GM19467 (cell line): ENCODE data around the gene AKT3.
A peak's percentile ranks its signal among the peaks of the same experiment; 100 is the strongest.

ENCODE experiments used
- ATAC-seq: cut with Tn5 transposase; IDR thresholded peaks from one replicate; pipeline ENCODE4 v1.9.1; 2021; ENCODE audit warnings: mild to moderate bottlenecking, moderate library complexity; ENCODE audit not compliant: unreplicated experiment

The AKT3 gene

DNA sequence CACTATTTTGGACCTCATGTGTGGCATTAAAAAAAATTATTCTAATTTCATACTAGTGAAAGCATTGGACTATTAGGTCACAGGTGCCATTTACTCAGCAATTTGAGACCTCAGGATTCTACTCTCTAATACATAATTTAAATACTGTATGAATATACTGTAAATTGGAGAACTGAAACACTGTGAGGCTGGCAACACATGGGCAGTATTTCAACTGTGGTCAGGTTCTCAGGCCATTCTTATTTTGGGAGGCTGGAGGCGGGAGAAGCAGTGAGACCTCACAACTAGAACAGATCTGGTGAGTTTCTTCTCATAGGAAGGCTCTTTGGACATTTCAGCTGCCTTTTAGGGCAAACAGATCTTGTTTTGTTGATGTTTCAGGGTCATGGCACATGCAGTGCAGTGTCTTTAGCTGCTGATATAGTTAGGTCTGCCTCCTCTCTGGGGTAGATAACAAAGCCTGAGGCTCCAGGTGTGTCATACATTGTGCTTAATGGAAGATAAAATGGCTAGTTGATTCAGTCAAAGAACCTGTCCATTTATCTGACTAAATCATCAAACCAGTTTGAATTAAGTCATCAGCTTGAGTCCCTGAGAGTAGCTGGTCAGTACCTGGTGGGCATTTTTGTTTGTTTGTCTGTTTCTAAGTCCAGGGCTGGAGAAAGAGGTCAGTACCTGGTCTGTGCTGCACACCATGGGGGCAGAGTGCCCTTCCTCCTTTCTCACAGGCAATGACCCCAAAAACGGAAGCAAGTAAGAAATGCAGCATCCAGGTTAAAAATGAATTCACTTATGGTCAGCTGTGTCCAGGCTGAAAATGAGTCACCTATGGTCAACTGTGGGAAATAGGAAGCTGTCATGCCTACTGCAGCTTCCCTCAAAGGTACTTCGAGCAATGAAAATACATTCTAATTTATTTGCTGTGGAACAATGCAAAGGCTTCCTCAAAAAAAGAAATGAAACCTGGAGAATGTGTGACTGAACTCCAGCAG lies 378.0 kb downstream of the AKT3 start:
- ATAC-seq: peak; percentile 77

DNA sequence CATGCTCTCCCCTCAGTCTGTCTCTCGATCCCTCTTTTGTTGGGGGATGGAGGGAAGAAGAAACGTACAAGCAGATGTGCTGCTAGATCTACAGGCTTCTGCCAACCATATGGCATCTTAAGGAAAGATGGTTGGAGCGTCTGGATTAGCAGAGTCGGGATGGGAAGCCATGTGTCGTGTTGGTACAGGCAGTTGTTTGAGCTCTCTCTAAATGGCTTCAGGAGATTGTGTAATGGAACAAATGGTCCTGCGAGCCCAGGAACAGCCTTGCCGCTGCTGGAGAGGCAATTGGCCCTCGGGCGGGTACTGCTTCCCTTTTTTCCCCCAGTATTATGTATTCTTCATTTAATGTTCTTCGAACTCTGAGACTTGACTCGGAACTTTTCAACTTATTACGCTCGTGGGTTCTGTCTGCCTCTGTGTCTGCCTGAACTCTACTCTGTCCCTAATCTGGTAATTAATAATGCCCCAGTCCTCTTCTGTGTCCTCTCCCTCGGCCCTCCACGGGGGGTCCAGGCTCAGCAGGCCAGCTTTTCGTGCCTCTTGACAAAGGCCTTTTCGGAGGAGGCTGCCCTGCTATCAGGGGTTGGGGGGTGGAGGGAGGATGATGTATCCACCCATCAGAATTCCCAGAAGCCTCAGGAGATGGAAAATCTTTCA lies 378.9 kb downstream of the AKT3 start:
- no peak for ATAC-seq

DNA sequence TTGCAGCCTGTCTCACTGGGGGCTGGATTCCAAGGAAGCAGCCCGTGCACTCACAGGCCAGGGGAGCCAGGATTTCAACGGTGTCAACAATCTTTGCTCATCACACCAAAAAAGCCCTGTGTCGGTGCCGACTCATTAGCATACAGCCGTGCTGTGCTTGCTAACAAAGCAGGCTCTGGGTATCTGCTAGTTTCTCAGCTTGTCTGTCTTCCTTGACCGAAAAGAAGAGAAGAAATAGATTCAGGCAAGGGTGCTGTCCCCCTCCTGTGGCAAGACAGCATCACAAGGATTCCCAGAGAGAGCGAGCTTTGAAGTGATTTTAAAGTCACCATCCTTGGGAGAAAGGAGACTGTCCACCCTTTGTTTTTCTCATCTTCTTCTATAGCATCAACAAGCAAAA lies 379.5 kb downstream of the AKT3 start:
- ATAC-seq: no peak

- ATAC-seq: no peak
Measured at GRCh38 chr1:243469497-243469896, 380.5 kb downstream of the AKT3 start.

- no peak for ATAC-seq
Measured at GRCh38 chr1:243465738-243466137, 384.3 kb downstream of the AKT3 start.

DNA sequence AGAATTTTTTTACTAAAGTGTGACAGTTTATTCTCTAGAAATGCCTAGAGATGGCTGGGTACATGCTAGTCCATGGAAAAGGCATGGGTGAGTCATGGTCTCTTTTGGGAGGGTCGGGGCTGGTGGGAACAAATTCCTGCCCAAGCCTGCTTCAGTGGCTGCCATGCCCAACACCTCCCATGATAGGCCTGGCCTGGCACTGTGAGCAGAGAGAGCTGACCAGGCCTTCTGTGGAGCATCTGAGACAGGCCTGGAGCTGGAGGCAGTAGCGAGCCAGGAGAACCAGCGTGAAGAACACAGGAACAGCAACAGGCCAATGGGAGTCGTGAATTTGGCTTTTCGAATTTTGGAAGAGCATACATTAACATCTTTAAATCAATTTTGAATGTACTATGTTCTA lies 385.0 kb downstream of the AKT3 start:
- ATAC-seq: no peak

DNA sequence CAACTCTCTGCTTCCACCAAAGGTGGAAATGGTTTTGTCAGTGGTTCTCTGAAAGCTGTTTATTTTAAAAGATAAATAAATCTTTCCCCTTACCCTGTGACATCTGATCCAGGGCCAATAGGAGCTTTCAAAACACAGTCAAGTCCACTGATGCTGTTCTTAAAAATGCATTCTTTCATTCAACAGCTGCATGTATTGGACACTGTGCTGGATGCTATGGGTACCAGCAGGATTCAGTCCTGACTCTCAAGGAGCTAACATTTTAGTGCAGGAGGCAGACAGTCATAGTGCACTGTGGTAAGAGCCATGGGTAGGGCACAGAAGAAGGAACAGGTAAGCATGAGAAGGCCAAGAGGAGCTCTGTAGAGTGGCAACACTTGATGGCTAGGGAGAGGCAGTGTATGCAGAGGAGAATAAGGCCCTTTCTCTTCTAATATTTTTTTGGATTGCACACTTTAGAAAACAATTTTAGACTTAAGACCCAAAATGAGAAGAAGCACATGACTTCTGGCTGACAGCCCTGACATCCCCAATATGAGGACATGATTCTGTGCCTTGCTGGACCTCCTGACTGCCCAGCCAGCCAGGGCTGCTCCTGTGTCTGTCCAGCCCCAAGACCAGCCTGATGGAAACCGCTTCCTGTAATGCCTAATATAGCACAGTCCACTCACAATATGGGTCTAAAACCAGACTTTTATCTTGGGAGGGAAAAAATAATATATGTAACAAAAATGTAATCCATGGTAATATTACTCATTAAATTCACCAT lies 386.9 kb downstream of the AKT3 start:
- ATAC-seq: no peak

DNA sequence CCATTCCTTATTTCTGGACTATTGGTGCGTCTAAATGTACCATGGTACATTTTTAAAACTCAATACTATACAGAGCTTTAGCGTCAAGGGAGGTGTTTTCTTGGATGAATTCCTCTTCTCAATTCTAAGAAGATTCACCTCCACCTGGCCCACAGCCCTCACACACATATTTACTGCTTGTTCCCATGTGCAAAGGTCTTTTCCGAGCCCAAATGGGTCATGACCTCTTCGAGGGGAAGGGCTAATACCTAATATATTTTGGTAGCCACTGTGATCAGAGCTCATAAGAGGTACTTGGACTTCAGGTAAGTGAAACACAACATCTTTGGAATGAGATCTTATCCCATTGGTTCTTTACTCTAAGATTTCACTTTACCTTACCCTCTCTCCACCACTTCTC lies 388.3 kb downstream of the AKT3 start:
- ATAC-seq: no peak

DNA sequence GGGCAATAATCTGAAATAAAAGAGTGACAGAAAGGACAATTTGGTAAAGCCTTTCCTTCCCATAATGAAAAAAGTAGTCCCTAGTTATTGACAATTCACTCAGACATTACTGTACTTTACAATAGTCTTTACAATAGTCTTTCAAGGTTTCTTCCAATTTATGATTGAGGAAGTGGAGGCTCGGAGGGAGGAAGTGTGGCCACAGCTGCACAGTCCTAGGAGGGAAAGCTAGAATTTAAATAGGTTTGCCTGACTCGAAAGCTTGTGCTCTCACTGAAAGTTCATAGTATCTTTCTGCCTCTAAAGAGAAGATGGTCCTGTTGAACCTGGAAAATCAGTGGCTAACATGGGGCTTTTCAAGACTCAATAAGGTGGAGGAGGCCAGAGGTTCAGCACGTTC lies 391.0 kb downstream of the AKT3 start:
- ATAC-seq: no peak

DNA sequence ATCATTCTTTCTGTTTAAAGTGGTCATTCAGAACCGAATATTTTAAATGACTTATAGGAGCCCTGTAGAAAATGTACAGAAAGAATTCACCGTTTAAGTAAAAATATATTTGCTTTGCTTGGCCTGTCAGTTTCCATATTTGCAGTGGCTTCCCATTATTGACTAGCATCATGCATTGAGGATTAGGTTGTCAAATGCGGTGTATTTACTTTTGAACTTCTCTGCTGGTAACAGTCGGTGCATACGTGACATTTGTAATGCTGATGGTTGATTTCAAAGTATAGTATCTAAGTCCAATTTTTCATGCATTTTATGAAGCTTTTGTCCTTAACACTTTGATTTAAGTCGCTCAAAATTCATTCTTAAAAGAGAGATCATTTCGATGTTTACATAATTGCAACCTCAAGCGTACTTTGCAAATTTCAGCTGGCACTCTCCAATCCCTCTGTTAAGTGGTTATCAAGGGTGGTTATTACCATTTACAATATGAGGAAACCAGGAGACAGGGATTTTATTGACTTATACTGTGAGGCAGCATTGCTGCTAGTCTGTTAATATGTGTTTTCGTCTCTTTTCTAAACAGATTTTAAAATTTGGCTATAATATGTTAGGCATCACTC lies 392.6 kb downstream of the AKT3 start:
- no peak for ATAC-seq

GRCh38 chr1:243455760-243456651 lies 394.0 kb downstream of the AKT3 start:
- no peak for ATAC-seq

DNA sequence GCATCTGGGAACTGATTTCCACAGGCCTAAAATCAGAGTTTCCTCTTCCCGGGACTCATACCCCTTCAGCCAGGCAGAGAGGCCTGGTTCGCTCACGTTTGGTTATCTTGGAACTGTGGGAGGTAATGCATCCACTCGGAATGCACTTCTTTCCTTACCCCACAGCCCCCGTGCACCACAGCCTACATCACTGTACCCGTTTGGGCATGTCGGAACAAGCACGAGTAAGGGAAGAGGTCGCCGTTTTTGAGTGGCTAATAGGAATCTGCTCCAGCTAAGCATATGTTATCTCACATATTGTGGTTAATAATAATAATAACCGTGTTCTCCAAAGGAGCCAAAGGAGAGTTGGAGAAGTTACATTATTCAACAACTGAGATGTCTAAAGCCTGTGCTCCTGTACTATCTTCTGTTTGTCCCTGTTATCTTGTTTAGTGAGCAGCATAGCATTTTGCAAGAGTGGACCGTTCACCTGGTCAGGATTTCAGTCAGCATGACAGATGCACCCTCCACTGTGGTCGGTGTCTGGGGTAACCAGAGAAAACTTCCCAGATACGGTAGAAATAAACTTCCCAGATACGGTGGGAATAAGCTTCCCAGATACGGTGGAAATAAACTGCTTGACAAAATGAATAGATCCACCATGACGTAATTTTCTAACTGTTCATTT lies 395.6 kb downstream of the AKT3 start:
- ATAC-seq: no peak

- ATAC-seq: no peak
Measured at GRCh38 chr1:243452092-243452491, 398.0 kb downstream of the AKT3 start.

DNA sequence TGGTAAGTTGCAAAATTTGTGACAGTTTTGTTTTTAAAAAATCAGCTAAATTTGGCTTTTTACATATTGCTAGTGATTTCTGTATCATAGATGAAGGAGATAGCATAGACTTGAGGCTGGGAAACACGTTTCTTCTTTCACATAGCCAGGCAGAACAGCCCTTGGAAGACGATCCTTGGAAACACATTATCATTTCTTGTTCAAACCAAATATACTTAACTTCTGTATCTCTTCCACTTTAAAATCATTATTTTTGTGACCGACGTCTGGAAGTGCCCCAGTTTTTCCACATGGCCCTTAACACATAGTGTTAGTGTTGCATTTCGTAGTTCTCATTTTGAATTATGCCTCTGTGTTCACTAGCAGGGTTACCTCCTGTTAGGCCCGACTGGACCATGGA lies 400.7 kb downstream of the AKT3 start:
- ATAC-seq: no peak

DNA sequence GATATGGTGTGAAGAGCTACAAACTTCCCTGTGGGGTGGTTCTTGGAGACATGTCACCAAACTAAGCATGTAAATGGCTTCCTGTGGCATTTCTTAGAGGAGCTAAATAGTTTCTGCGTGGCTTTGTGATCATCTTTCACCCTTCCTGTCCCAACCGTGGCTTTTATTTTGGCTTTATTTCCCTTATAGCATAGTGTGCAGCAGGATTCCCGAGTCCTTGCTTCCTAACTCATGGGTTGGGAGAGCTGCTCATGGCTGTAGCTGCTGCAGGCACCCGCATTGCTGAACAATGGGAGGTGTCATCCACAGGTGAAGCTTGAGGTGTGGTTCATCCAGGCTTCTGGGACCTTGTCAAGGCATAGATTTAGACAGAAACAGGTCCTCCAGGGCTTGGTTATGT lies 402.2 kb downstream of the AKT3 start:
- ATAC-seq: no peak

GRCh38 chr1:243447347-243447746 lies 402.7 kb downstream of the AKT3 start:
- ATAC-seq: no peak

GRCh38 chr1:243443557-243443956 lies 406.5 kb downstream of the AKT3 start:
- ATAC-seq: no peak

DNA sequence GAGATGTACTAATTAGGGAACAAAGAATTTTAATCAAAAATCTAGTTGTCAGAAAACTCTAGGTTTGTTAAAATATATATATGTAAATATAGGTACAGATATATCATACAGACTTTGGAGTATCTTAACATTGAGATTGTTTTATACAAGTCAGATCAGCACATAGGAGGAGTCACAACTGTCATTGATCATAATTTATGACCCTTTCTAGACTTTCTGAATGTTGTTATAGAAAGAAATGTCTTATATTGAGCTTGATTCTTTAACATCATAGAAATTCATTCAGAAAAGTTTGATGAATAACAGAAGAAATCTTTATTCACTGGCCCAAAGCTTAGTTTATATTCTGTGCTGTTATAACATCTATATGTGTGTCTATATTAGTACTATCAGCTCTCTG lies 408.4 kb downstream of the AKT3 start:
- no peak for ATAC-seq

GRCh38 chr1:243440406-243440805 lies 409.6 kb downstream of the AKT3 start:
- ATAC-seq: no peak
